ENCODE data around the gene CMSS1. TPM values are rescaled to one million over a fixed set of nuclear protein-coding genes. Genes with fewer than 3 reads are reported as not detected.
A peak's percentile ranks its signal among the peaks of the same experiment; 100 is the strongest.

CMSS1 gene
- total RNA-seq, 1 donor from 2014 or later, result 9.2 TPM

- no peak for DNase-seq (ENCODE audit: low spot score in 2 of 2)
- Histone ChIP-seq H3K4me3 (no peak overlapping the region), H3K9me3 (no peaks in the 10 kb centered on the region), H3K36me3 (no peaks in the 10 kb centered on the region), H3K27me3 (no peaks in the 10 kb centered on the region), H3K27ac (peak overlapping the region; percentile 63 to 64), H3K4me1 (peaks cover 4 to 24% of the 10 kb centered on the region in 2 donors)
- TF ChIP-seq, protein P1, sequence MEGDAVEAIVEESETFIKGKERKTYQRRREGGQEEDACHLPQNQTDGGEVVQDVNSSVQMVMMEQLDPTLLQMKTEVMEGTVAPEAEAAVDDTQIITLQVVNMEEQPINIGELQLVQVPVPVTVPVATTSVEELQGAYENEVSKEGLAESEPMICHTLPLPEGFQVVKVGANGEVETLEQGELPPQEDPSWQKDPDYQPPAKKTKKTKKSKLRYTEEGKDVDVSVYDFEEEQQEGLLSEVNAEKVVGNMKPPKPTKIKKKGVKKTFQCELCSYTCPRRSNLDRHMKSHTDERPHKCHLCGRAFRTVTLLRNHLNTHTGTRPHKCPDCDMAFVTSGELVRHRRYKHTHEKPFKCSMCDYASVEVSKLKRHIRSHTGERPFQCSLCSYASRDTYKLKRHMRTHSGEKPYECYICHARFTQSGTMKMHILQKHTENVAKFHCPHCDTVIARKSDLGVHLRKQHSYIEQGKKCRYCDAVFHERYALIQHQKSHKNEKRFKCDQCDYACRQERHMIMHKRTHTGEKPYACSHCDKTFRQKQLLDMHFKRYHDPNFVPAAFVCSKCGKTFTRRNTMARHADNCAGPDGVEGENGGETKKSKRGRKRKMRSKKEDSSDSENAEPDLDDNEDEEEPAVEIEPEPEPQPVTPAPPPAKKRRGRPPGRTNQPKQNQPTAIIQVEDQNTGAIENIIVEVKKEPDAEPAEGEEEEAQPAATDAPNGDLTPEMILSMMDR (IDR thresholded peaks at IDR 0.05), result no peak
- intact Hi-C loops (cut with DNase I), result no loop called here
Observed at GRCh38 chr3:100125161-100125938, 307.7 kb downstream of the CMSS1 start.

- no peak overlapping the region for H3K4me3 ChIP-seq
- H3K4me1 ChIP-seq, result peaks cover 4 to 24% of the 10 kb centered on the region in 2 donors
- no peaks in the 10 kb centered on the region for H3K36me3 ChIP-seq
- TF ChIP-seq, protein P1 (IDR thresholded peaks at IDR 0.05), result no peak
- no peak overlapping the region for H3K27ac ChIP-seq
- H3K27me3 ChIP-seq, result no peaks in the 10 kb centered on the region
- H3K9me3 ChIP-seq, result no peaks in the 10 kb centered on the region
- no peak for DNase-seq (ENCODE audit: low spot score in 2 of 2)
- intact Hi-C loops (cut with DNase I), result no loop called here
Observed at GRCh38 chr3:100127792-100128191, 310.1 kb downstream of the CMSS1 start.

DNA sequence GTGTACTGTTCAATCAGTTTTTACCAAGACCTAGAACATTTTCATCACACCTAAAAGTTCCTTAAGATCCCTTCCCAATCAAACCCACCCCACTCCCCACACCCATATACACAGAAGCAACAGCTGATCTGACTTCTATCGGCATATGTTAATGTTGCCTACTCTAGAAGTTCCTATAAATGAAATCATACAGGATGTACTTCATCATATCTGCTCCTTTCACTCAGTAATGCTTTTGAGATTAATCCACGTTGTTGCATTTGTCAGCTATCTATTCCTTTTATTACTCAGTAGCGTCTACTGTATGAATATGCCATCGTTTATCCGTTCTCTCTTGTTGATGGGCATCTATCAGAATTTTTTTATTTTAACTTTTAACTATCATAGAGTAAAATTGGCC, 310.9 kb downstream of the CMSS1 start:
- Histone ChIP-seq H3K4me3 (no peak overlapping the region), H3K4me1 (peaks cover 4 to 19% of the 10 kb centered on the region in 2 donors), H3K27me3 (no peaks in the 10 kb centered on the region), H3K27ac (no peak overlapping the region), H3K36me3 (no peaks in the 10 kb centered on the region), H3K9me3 (no peaks in the 10 kb centered on the region)
- intact Hi-C loops (cut with DNase I), result no loop called here
- TF ChIP-seq, protein P1 (IDR thresholded peaks at IDR 0.05), result no peak
- no peak for DNase-seq (ENCODE audit: low spot score in 2 of 2)

- DNase-seq (ENCODE audit: low spot score in 2 of 2), result no peak
- Histone ChIP-seq H3K4me1 (peaks cover 4 to 9% of the 10 kb centered on the region in 2 donors), H3K4me3 (no peak overlapping the region), H3K9me3 (no peaks in the 10 kb centered on the region), H3K27me3 (no peaks in the 10 kb centered on the region), H3K27ac (no peak overlapping the region), H3K36me3 (no peaks in the 10 kb centered on the region)
- intact Hi-C loops (cut with DNase I), result no loop called here
- TF ChIP-seq, protein P1 (IDR thresholded peaks at IDR 0.05), result no peak
Observed at GRCh38 chr3:100129941-100130340, 312.3 kb downstream of the CMSS1 start.

GRCh38 chr3:100131241-100131640, 313.6 kb downstream of the CMSS1 start:
- DNase-seq (ENCODE audit: low spot score in 2 of 2), result no peak
- Histone ChIP-seq H3K27ac (no peak overlapping the region), H3K4me1 (peaks cover 4 to 9% of the 10 kb centered on the region in 2 donors), H3K36me3 (no peaks in the 10 kb centered on the region), H3K27me3 (no peaks in the 10 kb centered on the region), H3K4me3 (no peak overlapping the region), H3K9me3 (no peaks in the 10 kb centered on the region)
- intact Hi-C loops (cut with DNase I), result no loop called here
- TF ChIP-seq, protein P1 (IDR thresholded peaks at IDR 0.05), result no peak

Measured in ascending aorta (tissue), 2 donors.